ENCODE results near the gene ELP1.

DNA sequence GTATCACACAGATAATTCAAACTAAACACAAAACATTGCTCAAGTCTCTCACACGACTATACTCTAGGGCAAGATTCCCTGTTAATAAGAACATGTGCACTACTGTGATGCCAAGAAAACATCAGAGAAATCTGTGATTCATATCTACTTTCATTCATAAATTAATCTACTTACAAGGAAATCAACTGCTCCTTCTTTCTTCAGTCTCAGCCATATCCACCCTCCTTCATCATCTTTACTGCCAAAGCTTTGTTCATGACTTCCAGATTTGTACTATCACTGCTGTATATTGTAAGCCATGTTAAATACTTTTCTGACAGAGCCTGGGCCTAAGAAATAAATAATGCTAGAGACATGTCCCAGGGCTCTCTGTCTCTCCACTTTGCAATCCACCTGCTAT, 44.3 kb upstream of the ELP1 start:
- TF ChIP-seq, protein P1, sequence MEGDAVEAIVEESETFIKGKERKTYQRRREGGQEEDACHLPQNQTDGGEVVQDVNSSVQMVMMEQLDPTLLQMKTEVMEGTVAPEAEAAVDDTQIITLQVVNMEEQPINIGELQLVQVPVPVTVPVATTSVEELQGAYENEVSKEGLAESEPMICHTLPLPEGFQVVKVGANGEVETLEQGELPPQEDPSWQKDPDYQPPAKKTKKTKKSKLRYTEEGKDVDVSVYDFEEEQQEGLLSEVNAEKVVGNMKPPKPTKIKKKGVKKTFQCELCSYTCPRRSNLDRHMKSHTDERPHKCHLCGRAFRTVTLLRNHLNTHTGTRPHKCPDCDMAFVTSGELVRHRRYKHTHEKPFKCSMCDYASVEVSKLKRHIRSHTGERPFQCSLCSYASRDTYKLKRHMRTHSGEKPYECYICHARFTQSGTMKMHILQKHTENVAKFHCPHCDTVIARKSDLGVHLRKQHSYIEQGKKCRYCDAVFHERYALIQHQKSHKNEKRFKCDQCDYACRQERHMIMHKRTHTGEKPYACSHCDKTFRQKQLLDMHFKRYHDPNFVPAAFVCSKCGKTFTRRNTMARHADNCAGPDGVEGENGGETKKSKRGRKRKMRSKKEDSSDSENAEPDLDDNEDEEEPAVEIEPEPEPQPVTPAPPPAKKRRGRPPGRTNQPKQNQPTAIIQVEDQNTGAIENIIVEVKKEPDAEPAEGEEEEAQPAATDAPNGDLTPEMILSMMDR (IDR thresholded peaks at IDR 0.05; ENCODE audit: poor library complexity) = no peak
- TF ChIP-seq EZH2 (IDR thresholded peaks at IDR 0.05; ENCODE audit: borderline replicate concordance) (no peak), EZH2phosphoT487 (IDR thresholded peaks at IDR 0.05; ENCODE audit: low read depth, severe bottlenecking, unreplicated experiment) (no peak)

Data from hepatocyte (in vitro differentiated cells).